Measurements from ENCODE around the gene CELF4.

The CELF4 gene

DNA sequence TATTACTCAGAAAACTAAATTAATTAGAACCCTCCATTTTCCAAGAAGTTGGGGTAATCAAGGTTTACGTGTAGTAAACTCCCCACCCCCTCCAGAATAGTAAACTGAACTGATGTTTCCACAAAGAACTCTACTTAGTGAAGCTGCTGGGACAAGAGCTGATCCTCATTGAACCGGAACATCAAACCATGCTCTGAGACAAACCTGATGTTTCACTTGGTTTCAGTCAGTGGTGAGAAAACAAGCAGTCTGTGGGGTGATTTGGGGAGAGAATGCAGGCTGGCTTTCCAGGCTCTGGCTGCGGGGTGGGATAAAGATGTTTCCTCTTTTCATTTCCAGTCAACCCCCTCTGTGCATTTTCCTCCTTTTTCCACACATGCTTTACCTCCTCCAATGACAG, 38.2 kb downstream of the CELF4 start:
- Histone ChIP-seq H3K9me3 (ENCODE audit: control insufficient read depth in 2 of 2, low read length in 2 of 2) (no peaks in the 10 kb centered on the region), H3K9ac (ENCODE audit: low read depth in 1 of 2, low read length in 2 of 2) (no peak overlapping the region), H3K4me3 (ENCODE audit: low read length in 2 of 2) (no peak overlapping the region), H3K27me3 (ENCODE audit: control insufficient read depth in 2 of 2, insufficient read depth in 2 of 2, low read length in 2 of 2) (peaks cover 19 to 20% of the 10 kb centered on the region in 2 donors), H3K4me1 (ENCODE audit: control insufficient read depth in 2 of 2, insufficient read depth in 2 of 2, low read length in 2 of 2) (no peaks in the 10 kb centered on the region), H3K27ac (ENCODE audit: low read depth in 2 of 2, low read length in 2 of 2) (no peak overlapping the region), H3K36me3 (ENCODE audit: control insufficient read depth in 2 of 2, insufficient read depth in 2 of 2, low read length in 2 of 2) (no peaks in the 10 kb centered on the region)

DNA sequence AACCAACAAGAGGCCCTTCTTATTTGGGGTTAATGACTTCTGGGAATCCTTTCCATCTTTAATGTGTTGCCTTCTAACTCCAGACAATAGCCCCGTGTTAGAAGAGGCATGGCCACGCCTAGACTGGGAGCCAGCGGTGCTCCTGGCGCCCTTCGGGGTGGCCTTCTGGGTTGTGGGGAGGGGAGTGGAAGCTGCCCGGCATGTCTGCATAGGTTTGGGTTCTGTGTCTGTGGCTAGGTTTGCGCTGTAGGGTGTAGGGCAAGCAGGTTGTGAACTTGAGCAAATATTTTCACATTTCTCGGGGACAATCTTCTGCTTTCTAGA, 40.4 kb downstream of the CELF4 start:
- peaks cover 19 to 20% of the 10 kb centered on the region in 2 donors for H3K27me3 ChIP-seq (ENCODE audit: control insufficient read depth in 2 of 2, insufficient read depth in 2 of 2, low read length in 2 of 2)
- H3K9me3 ChIP-seq (ENCODE audit: control insufficient read depth in 2 of 2, low read length in 2 of 2): no peaks in the 10 kb centered on the region
- H3K36me3 ChIP-seq (ENCODE audit: control insufficient read depth in 2 of 2, insufficient read depth in 2 of 2, low read length in 2 of 2): no peaks in the 10 kb centered on the region
- H3K27ac ChIP-seq (ENCODE audit: low read depth in 2 of 2, low read length in 2 of 2): no peak overlapping the region
- H3K9ac ChIP-seq (ENCODE audit: low read depth in 1 of 2, low read length in 2 of 2): no peak overlapping the region
- no peak overlapping the region for H3K4me3 ChIP-seq (ENCODE audit: low read length in 2 of 2)
- H3K4me1 ChIP-seq (ENCODE audit: control insufficient read depth in 2 of 2, insufficient read depth in 2 of 2, low read length in 2 of 2): no peaks in the 10 kb centered on the region

DNA sequence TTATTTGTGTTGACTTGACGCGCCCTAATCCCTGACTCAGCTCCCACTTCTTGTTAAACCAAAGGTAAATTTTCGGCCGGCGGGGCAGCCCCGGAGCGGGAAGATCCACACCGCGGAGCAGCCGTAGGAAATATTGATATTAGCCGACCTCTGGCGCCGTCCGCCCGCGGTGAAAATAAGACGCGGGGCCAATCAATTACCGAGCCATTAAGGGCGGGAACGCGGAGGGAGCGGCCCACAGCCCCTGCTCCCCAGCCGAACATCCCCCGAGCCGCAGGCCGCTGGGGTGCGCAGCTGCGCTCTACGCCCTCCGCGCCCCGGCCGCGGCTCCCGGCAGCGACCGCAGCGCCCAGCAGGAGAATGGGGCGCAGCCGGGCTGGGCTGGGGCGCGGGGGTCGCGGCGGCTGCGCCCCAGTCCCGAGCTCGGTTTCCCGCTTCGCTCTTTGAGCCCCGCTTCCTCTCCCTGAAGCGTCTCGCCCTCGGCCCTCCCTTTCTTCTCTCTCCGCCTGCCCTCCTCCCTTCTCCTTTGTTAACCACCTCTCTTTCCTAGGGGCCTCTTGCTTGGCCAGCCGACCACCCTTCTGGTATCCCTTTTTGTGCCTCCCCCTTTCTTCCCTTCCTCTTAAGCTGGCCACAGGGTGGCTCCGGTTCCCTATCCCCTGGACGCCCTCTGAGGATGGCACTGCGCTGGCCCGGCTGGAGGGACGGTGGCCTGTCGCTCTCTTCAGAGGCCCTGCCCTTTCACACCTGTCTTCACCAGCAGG, 40.9 kb downstream of the CELF4 start:
- H3K27ac ChIP-seq (ENCODE audit: low read depth in 2 of 2, low read length in 2 of 2): no peak overlapping the region
- no peaks in the 10 kb centered on the region for H3K9me3 ChIP-seq (ENCODE audit: control insufficient read depth in 2 of 2, low read length in 2 of 2)
- no peaks in the 10 kb centered on the region for H3K4me1 ChIP-seq (ENCODE audit: control insufficient read depth in 2 of 2, insufficient read depth in 2 of 2, low read length in 2 of 2)
- H3K4me3 ChIP-seq (ENCODE audit: low read length in 2 of 2): no peak overlapping the region
- no peak overlapping the region for H3K9ac ChIP-seq (ENCODE audit: low read depth in 1 of 2, low read length in 2 of 2)
- H3K36me3 ChIP-seq (ENCODE audit: control insufficient read depth in 2 of 2, insufficient read depth in 2 of 2, low read length in 2 of 2): no peaks in the 10 kb centered on the region
- peaks cover 19 to 20% of the 10 kb centered on the region in 2 donors for H3K27me3 ChIP-seq (ENCODE audit: control insufficient read depth in 2 of 2, insufficient read depth in 2 of 2, low read length in 2 of 2)

DNA sequence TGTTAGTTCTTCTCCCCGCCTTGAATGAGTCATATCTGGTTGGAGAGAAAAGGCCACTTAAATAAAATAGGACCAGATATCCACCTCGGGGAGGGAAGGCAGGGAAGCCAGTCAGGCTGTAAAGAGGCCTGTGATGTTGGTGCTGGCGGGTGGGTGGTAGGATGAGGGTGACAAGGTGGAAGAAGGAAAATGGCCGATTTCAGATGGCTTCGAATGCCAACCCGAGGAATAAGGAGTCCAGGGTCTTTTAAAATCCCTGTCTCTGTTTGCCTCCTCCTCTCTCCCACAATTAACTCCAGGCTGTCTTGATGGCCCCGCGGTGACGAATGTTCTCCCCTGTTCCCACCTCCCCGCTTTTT, 41.5 kb downstream of the CELF4 start:
- H3K27ac ChIP-seq (ENCODE audit: low read depth in 2 of 2, low read length in 2 of 2): no peak overlapping the region
- peaks cover 15 to 17% of the 10 kb centered on the region in 2 donors for H3K27me3 ChIP-seq (ENCODE audit: control insufficient read depth in 2 of 2, insufficient read depth in 2 of 2, low read length in 2 of 2)
- no peaks in the 10 kb centered on the region for H3K9me3 ChIP-seq (ENCODE audit: control insufficient read depth in 2 of 2, low read length in 2 of 2)
- no peak overlapping the region for H3K4me3 ChIP-seq (ENCODE audit: low read length in 2 of 2)
- H3K36me3 ChIP-seq (ENCODE audit: control insufficient read depth in 2 of 2, insufficient read depth in 2 of 2, low read length in 2 of 2): no peaks in the 10 kb centered on the region
- no peaks in the 10 kb centered on the region for H3K4me1 ChIP-seq (ENCODE audit: control insufficient read depth in 2 of 2, insufficient read depth in 2 of 2, low read length in 2 of 2)
- no peak overlapping the region for H3K9ac ChIP-seq (ENCODE audit: low read depth in 1 of 2, low read length in 2 of 2)

DNA sequence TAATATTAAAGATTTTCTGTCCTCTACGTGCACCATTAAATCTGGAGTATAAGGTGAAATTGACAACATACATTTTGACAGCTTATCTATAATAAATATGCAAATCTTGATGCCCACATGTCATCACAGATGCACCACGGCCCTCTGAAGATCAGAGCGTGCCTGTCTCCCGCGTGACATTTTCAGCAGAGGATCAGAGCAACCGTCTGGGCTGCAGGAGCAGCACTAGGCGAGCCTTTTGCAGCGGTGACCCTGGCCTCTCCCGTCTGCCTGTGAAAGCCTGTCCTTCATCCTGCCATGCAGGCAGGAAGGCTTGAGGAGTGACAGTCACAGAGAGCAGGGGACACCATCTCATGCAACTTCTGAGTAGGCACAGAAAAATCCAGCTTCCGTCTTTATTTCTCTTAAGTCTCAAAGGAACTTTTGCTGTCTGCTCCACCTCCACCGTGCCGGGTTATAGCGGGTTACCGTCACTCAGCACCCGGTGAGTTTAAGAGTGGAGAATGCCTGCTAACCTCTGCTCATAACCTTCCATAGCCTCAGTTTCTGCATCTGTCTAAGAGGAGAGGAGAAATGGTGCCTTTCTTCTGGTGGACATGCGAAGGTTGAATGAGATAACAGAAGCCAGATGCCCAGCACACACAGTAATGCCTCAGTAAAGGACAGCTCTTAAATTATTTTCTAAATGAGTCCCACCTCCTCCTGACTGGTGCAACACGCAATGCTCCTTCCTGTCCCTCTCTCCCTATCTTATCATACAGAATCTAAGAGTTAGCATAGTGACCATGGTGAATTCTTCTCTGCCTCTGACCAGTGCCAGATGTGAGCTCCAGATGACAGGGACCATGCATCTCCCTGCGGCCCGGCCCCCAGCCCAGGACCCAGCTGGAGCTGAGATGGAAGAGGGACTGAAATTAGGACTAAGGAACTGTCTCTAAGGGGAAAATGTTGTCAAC, 43.8 kb downstream of the CELF4 start:
- Histone ChIP-seq H3K27me3 (ENCODE audit: control insufficient read depth in 2 of 2, insufficient read depth in 2 of 2, low read length in 2 of 2) (peaks cover 10 to 17% of the 10 kb centered on the region in 2 donors), H3K36me3 (ENCODE audit: control insufficient read depth in 2 of 2, insufficient read depth in 2 of 2, low read length in 2 of 2) (no peaks in the 10 kb centered on the region), H3K4me1 (ENCODE audit: control insufficient read depth in 2 of 2, insufficient read depth in 2 of 2, low read length in 2 of 2) (no peaks in the 10 kb centered on the region), H3K9me3 (ENCODE audit: control insufficient read depth in 2 of 2, low read length in 2 of 2) (no peaks in the 10 kb centered on the region), H3K4me3 (ENCODE audit: low read length in 2 of 2) (no peak overlapping the region), H3K9ac (ENCODE audit: low read depth in 1 of 2, low read length in 2 of 2) (no peak overlapping the region), H3K27ac (ENCODE audit: low read depth in 2 of 2, low read length in 2 of 2) (no peak overlapping the region)

DNA sequence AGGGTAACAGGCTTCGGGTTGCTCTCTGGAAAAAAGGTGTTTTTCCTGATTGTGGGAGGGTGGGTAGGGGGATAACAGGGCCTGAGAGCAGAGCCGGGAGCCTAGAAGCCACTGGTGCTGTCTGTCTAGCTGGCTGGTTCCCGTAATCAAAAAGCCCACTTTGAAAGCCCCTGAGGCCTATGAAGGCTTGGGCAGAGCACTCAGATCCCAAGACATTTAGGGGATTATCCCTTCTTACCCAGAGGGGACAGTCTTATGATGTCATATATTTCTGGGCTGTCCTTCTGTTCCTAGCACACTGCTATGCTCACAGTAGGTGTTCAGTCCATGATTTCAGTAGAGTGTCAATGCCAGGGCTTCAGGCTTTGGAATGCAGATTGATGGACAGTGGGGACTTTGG, 45.1 kb downstream of the CELF4 start:
- H3K27me3 ChIP-seq (ENCODE audit: control insufficient read depth in 2 of 2, insufficient read depth in 2 of 2, low read length in 2 of 2): peaks cover 10 to 13% of the 10 kb centered on the region in 2 donors
- no peaks in the 10 kb centered on the region for H3K9me3 ChIP-seq (ENCODE audit: control insufficient read depth in 2 of 2, low read length in 2 of 2)
- H3K4me3 ChIP-seq (ENCODE audit: low read length in 2 of 2): no peak overlapping the region
- no peak overlapping the region for H3K27ac ChIP-seq (ENCODE audit: low read depth in 2 of 2, low read length in 2 of 2)
- no peaks in the 10 kb centered on the region for H3K4me1 ChIP-seq (ENCODE audit: control insufficient read depth in 2 of 2, insufficient read depth in 2 of 2, low read length in 2 of 2)
- no peak overlapping the region for H3K9ac ChIP-seq (ENCODE audit: low read depth in 1 of 2, low read length in 2 of 2)
- no peaks in the 10 kb centered on the region for H3K36me3 ChIP-seq (ENCODE audit: control insufficient read depth in 2 of 2, insufficient read depth in 2 of 2, low read length in 2 of 2)

DNA sequence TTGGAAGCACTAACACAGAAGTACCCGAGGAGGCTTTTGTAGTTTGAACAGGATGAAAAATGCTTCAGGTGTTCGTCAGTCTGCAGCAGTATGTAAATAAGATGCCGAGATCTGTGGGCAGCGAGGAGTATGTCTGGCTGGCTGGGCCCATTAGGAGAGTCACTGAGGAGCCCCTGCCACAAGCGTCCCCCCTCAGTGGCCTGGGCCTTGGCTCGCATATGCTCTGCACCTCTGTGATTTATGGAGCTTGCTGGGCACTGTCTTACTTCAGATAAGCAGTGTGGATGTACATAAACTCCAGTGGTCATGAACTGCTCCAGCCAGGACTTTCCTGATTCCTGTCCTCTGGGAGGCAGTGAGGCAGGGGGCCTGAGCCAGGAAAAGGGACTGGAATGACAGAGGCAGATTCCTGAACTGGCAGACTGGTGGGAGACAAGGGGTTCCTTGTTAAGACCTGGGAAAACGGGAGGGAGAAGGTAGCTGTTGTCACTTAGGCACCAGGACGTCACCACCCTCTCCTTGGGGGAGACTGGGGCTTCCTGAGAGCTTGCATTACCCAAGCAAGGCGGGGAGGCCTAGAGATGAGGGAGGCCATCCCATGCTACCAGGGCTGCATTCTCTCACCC, 46.0 kb downstream of the CELF4 start:
- Histone ChIP-seq H3K4me1 (ENCODE audit: control insufficient read depth in 2 of 2, insufficient read depth in 2 of 2, low read length in 2 of 2) (no peaks in the 10 kb centered on the region), H3K4me3 (ENCODE audit: low read length in 2 of 2) (no peak overlapping the region)

DNA sequence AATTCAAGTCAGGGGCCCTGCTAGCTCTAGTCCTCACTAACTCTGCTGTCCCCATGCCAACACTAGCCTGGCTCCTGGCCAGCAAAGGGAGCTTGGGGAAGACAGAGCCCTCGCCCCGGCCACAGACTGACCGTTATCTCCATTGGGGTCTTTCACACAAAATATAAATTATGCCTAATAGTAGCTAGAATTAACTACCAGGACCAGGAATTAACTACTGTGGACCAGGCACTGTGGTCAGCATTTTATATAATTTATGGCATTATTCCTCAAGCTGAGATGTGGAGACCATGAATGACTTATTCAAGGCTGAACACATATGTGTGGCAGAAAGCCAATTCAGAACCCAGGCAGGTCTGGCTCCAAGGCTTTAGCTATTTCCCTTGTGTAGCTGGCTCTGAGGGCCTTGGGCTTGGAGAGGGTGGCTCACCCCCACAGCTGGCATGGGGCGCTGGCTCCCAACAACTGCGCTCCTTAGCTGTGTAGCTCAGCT, 49.2 kb downstream of the CELF4 start:
- H3K27me3 ChIP-seq (ENCODE audit: control insufficient read depth in 2 of 2, insufficient read depth in 2 of 2, low read length in 2 of 2): no peaks in the 10 kb centered on the region
- no peak overlapping the region for H3K9ac ChIP-seq (ENCODE audit: low read depth in 1 of 2, low read length in 2 of 2)

More for the DNA sequence above, 46.0 kb downstream of the CELF4 start:
- Histone ChIP-seq H3K36me3 (ENCODE audit: control insufficient read depth in 2 of 2, insufficient read depth in 2 of 2, low read length in 2 of 2) (no peaks in the 10 kb centered on the region), H3K27ac (ENCODE audit: low read depth in 2 of 2, low read length in 2 of 2) (no peak overlapping the region), H3K9me3 (ENCODE audit: control insufficient read depth in 2 of 2, low read length in 2 of 2) (no peaks in the 10 kb centered on the region), H3K27me3 (ENCODE audit: control insufficient read depth in 2 of 2, insufficient read depth in 2 of 2, low read length in 2 of 2) (peaks cover 7% of the 10 kb centered on the region in 2 donors), H3K9ac (ENCODE audit: low read depth in 1 of 2, low read length in 2 of 2) (no peak overlapping the region)

DNA sequence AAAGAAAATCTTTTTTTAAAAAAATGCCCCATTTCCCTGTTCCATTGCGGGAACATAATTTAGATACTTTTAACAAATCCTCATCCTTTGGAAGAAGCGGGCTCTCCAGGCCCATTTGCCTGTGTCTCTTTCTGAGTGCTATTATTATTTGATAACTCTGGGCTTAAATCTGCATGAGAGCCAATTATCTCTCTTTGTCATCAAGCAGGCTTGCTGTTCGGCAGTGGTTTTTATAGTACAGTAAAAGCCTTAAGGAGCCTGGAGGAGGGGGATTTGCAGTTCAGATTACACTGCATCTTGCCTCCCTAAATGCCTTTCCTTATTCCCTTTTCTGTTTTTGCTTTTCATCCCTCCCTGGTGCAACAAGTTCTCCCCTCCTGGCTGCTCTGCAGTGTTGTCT, 50.6 kb downstream of the CELF4 start:
- peaks cover 0 to 1% of the 10 kb centered on the region in 2 donors for H3K9me3 ChIP-seq (ENCODE audit: control insufficient read depth in 2 of 2, low read length in 2 of 2)
- H3K9ac ChIP-seq (ENCODE audit: low read depth in 1 of 2, low read length in 2 of 2): no peak overlapping the region
- H3K4me3 ChIP-seq (ENCODE audit: low read length in 2 of 2): no peak overlapping the region
- H3K4me1 ChIP-seq (ENCODE audit: control insufficient read depth in 2 of 2, insufficient read depth in 2 of 2, low read length in 2 of 2): no peaks in the 10 kb centered on the region
- no peak overlapping the region for H3K27ac ChIP-seq (ENCODE audit: low read depth in 2 of 2, low read length in 2 of 2)
- H3K27me3 ChIP-seq (ENCODE audit: control insufficient read depth in 2 of 2, insufficient read depth in 2 of 2, low read length in 2 of 2): no peaks in the 10 kb centered on the region
- H3K36me3 ChIP-seq (ENCODE audit: control insufficient read depth in 2 of 2, insufficient read depth in 2 of 2, low read length in 2 of 2): no peaks in the 10 kb centered on the region

More for the DNA sequence above, 49.2 kb downstream of the CELF4 start:
- no peaks in the 10 kb centered on the region for H3K4me1 ChIP-seq (ENCODE audit: control insufficient read depth in 2 of 2, insufficient read depth in 2 of 2, low read length in 2 of 2)
- H3K36me3 ChIP-seq (ENCODE audit: control insufficient read depth in 2 of 2, insufficient read depth in 2 of 2, low read length in 2 of 2): no peaks in the 10 kb centered on the region
- H3K4me3 ChIP-seq (ENCODE audit: low read length in 2 of 2): no peak overlapping the region
- H3K9me3 ChIP-seq (ENCODE audit: control insufficient read depth in 2 of 2, low read length in 2 of 2): no peaks in the 10 kb centered on the region
- no peak overlapping the region for H3K27ac ChIP-seq (ENCODE audit: low read depth in 2 of 2, low read length in 2 of 2)

DNA sequence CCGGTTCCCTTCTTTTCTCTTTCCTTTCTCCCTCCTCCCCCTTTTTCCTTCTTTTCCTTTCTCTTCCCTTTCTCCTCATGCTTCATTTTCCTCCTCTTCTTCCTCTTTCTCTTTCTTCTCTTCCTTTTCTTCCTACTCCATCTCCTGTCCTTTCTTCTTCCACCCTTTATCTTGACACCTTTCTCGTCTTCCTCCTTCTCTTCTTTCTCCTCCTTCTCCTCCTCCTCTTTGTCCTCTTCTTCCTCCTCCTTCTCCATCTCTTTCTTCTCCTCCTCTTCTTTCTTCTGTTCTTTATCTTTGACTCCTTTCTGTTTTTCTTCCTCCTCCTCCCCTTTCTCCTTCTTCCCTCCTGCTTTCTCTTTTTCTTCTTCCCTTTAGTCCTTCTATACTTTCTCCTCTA, 53.2 kb downstream of the CELF4 start:
- Histone ChIP-seq H3K9ac (ENCODE audit: low read depth in 1 of 2, low read length in 2 of 2) (no peak overlapping the region), H3K4me3 (ENCODE audit: low read length in 2 of 2) (no peak overlapping the region), H3K4me1 (ENCODE audit: control insufficient read depth in 2 of 2, insufficient read depth in 2 of 2, low read length in 2 of 2) (no peaks in the 10 kb centered on the region), H3K36me3 (ENCODE audit: control insufficient read depth in 2 of 2, insufficient read depth in 2 of 2, low read length in 2 of 2) (no peaks in the 10 kb centered on the region), H3K27ac (ENCODE audit: low read depth in 2 of 2, low read length in 2 of 2) (no peak overlapping the region), H3K9me3 (ENCODE audit: control insufficient read depth in 2 of 2, low read length in 2 of 2) (peaks cover 0 to 4% of the 10 kb centered on the region in 2 donors), H3K27me3 (ENCODE audit: control insufficient read depth in 2 of 2, insufficient read depth in 2 of 2, low read length in 2 of 2) (no peaks in the 10 kb centered on the region)

Measured in mucosa of rectum (tissue), 2 donors.